H9 (cell line): ENCODE measurements around the gene ENPEP. TPM values are rescaled to one million over a fixed set of nuclear protein-coding genes. Genes with fewer than 3 reads are reported as not detected.

Experiments used
- DNase-seq: peaks from one replicate; pipeline ENCODE4 v3.0.0-alpha.2; 2017
- H2AFZ ChIP-seq: one replicate; pipeline ENCODE4 v1.6.1; 2013; ENCODE audit warnings: mild to moderate bottlenecking, low read length, control low read depth, moderate library complexity
- H2AK5ac ChIP-seq: 2 replicates; pipeline ENCODE4 v1.6.1; 2013; ENCODE audit warnings: low read length, control low read depth, mixed read lengths; ENCODE audit not compliant: insufficient read length
- H2BK120ac ChIP-seq: one replicate; pipeline ENCODE4 v1.6.1; 2013; ENCODE audit warnings: low read depth, mild to moderate bottlenecking, low read length, control low read depth, inconsistent platforms; ENCODE audit not compliant: poor library complexity, severe bottlenecking
- H2BK12ac ChIP-seq: 2 replicates; pipeline ENCODE4 v1.6.1; 2013; ENCODE audit warnings: low read length, control low read depth, mixed read lengths, low read depth; ENCODE audit not compliant: insufficient read length
- H2BK15ac ChIP-seq: 2 replicates; pipeline ENCODE4 v1.6.1; 2013; ENCODE audit warnings: low read depth, low read length, control low read depth
- H2BK20ac ChIP-seq: one replicate; pipeline ENCODE4 v1.6.1; 2013; ENCODE audit warnings: low read depth, mild to moderate bottlenecking, low read length, control low read depth, inconsistent platforms; ENCODE audit not compliant: poor library complexity, severe bottlenecking
- H2BK5ac ChIP-seq: 2 replicates; pipeline ENCODE4 v1.6.1; 2013; ENCODE audit warnings: low read length, control low read depth, mixed read lengths; ENCODE audit not compliant: insufficient read length
- H3K14ac ChIP-seq: 2 replicates; pipeline ENCODE4 v1.6.1; 2013; ENCODE audit warnings: low read length, control low read depth; ENCODE audit not compliant: insufficient read depth
- H3K18ac ChIP-seq: 2 replicates; pipeline ENCODE4 v1.6.1; 2013; ENCODE audit warnings: low read depth, mild to moderate bottlenecking, mixed read lengths, low read length, control low read depth; ENCODE audit not compliant: insufficient read length
- H3K23ac ChIP-seq: 2 replicates; pipeline ENCODE4 v1.6.1; 2013; ENCODE audit warnings: low read length, control low read depth, mixed read lengths, low read depth; ENCODE audit not compliant: insufficient read length
- H3K23me2 ChIP-seq: 2 replicates; pipeline ENCODE4 v1.6.1; 2013; ENCODE audit warnings: low read depth, mild to moderate bottlenecking, mixed read lengths, low read length, control low read depth; ENCODE audit not compliant: insufficient read length, poor library complexity, severe bottlenecking
- H3K27ac ChIP-seq: 2 replicates; pipeline ENCODE4 v1.5.1; 2013; ENCODE audit warnings: low read length, control low read depth, mixed read lengths, low read depth; ENCODE audit not compliant: insufficient read length
- H3K27me3 ChIP-seq: 2 replicates; pipeline ENCODE4 v1.6.1; 2013; ENCODE audit warnings: low read length, control low read depth, inconsistent platforms; ENCODE audit not compliant: insufficient read depth
- H3K4ac ChIP-seq: 2 replicates; pipeline ENCODE4 v1.6.1; 2013; ENCODE audit warnings: low read depth, mild to moderate bottlenecking, control low read depth, inconsistent platforms, low read length, moderate library complexity
- H3K4me1 ChIP-seq: 2 replicates; pipeline ENCODE4 v1.6.1; 2013; ENCODE audit warnings: low read length, control low read depth, inconsistent platforms; ENCODE audit not compliant: insufficient read depth
- H3K4me2 ChIP-seq: 2 replicates; pipeline ENCODE4 v1.6.1; 2013; ENCODE audit warnings: low read length, control low read depth, mixed read lengths; ENCODE audit not compliant: insufficient read length, insufficient read depth
- H3K56ac ChIP-seq: 2 replicates; pipeline ENCODE4 v1.6.1; 2013; ENCODE audit warnings: low read depth, mild to moderate bottlenecking, mixed read lengths, low read length, control low read depth; ENCODE audit not compliant: insufficient read length
- H3K79me1 ChIP-seq: 2 replicates; pipeline ENCODE4 v1.6.1; 2013; ENCODE audit warnings: low read depth, mild to moderate bottlenecking, moderate library complexity, low read length, control low read depth, inconsistent platforms; ENCODE audit not compliant: insufficient read depth, poor library complexity, severe bottlenecking
- H3K79me2 ChIP-seq: 2 replicates; pipeline ENCODE4 v1.6.1; 2013; ENCODE audit warnings: low read length, control low read depth, inconsistent platforms; ENCODE audit not compliant: insufficient read depth
- H3K9ac ChIP-seq: 2 replicates; pipeline ENCODE4 v1.6.1; 2013; ENCODE audit warnings: low read length, control low read depth, mixed read lengths; ENCODE audit not compliant: insufficient read length; ENCODE audit errors: extremely low read depth
- H3K9me3 ChIP-seq: one replicate; pipeline ENCODE4 v1.6.1; 2013; ENCODE audit warnings: low read depth, low read length, inconsistent platforms; ENCODE audit not compliant: control insufficient read depth
- H3T11ph ChIP-seq: one replicate; pipeline ENCODE4 v1.6.1; 2013; ENCODE audit warnings: mild to moderate bottlenecking, low read length, control low read depth, inconsistent platforms
- H4K20me1 ChIP-seq: one replicate; pipeline ENCODE4 v1.6.1; 2013; ENCODE audit not compliant: control insufficient read depth, insufficient read length, insufficient read depth
- H4K5ac ChIP-seq: 2 replicates; pipeline ENCODE4 v1.6.1; 2013; ENCODE audit warnings: low read depth, mild to moderate bottlenecking, mixed read lengths, low read length, control low read depth; ENCODE audit not compliant: insufficient read length
- H4K8ac ChIP-seq: replicated peaks from 2 replicates; pipeline ENCODE4 v1.6.1; 2013; ENCODE audit warnings: low read length, control low read depth, mixed read lengths, low read depth; ENCODE audit not compliant: insufficient read length
- H4K91ac ChIP-seq: 2 replicates; pipeline ENCODE4 v1.6.1; 2013; ENCODE audit warnings: low read depth, mild to moderate bottlenecking, moderate library complexity, mixed read lengths, low read length, control low read depth; ENCODE audit not compliant: insufficient read length
- H3K27ac Mint-ChIP-seq, 3 experiments: 2 replicates in 2 of 3; 3 replicates in 1 of 3; pipeline ENCODE4 v1.8.0; 2020 to 2021; ENCODE audit warnings: mixed read lengths in 3 of 3, mild to moderate bottlenecking in 1 of 3, moderate library complexity in 1 of 3
- H3K27me3 Mint-ChIP-seq: 2 replicates; pipeline ENCODE4 v1.8.0; 2021; ENCODE audit warnings: low read depth, mild to moderate bottlenecking, moderate library complexity, mixed read lengths
- H3K36me3 Mint-ChIP-seq, 3 experiments: 2 replicates in 2 of 3; 3 replicates in 1 of 3; pipeline ENCODE4 v1.8.0; 2020 to 2021; ENCODE audit warnings: low read depth in 3 of 3, mixed read lengths in 3 of 3; ENCODE audit not compliant: insufficient read depth in 1 of 3
- H3K4me1 Mint-ChIP-seq, 2 experiments: 2 replicates each; pipeline ENCODE4 v1.8.0; 2020; ENCODE audit warnings: mixed read lengths in 2 of 2
- H3K4me3 Mint-ChIP-seq, 2 experiments: 2 replicates in 1 of 2; 3 replicates in 1 of 2; pipeline ENCODE4 v1.8.0; 2020 to 2021; ENCODE audit warnings: mild to moderate bottlenecking in 2 of 2, mixed read lengths in 2 of 2, moderate library complexity in 1 of 2
- H3K9me3 Mint-ChIP-seq, 2 experiments: 2 replicates in 1 of 2; 3 replicates in 1 of 2; pipeline ENCODE4 v1.8.0; 2020; ENCODE audit warnings: mild to moderate bottlenecking in 2 of 2, mixed read lengths in 2 of 2, moderate library complexity in 1 of 2
- CTCF ChIP-seq: fragments of 200-600 bp; sonication (generic); conservative IDR thresholded peaks from 3 replicates; pipeline ENCODE4 v1.8.0; 2021; ENCODE audit warnings: antibody characterized with exemption, mild to moderate bottlenecking
- WGBS: extraction: QIAGEN DNeasy Blood & Tissue Kit; methylation state at CpG from one replicate; pipeline ENCODE4 v1.1.7; 2013; ENCODE audit warnings: missing lambda C conversion rate, low lambda C conversion rate, mixed read lengths; ENCODE audit not compliant: insufficient read length; ENCODE audit errors: extremely low coverage; 5-methylcytosine and 5-hydroxymethylcytosine counted together
- total RNA-seq: library from RNA; stranded (reverse); gene quantifications from 2 replicates; pipeline ENCODE4 v1.2.1, GENCODE V29; 2021

Gene ENPEP
- total RNA-seq, 1 experiment from 2014 or later: 0.44 TPM

DNA sequence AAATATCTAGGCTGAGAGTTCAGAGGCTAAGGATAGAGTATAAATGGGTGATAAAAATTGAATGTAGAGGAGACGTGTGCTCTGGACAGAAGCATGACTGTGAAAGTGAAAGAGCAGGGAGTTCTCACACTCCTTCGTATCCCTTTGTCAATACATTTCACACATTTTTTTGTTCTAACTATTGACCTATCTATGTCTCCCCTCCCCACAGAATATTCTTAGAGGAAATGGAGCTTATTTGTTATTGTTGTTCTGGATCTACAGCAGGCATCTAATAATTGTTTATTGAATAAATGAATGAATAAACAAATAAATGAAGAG, 57.6 kb downstream of the ENPEP start:
- peaks cover 4 to 9% of the 10 kb centered on the region in 2 experiments; a peak in 3 of 4 replicates for H3K4me1 Mint-ChIP-seq
- no peak overlapping the region for H3K4me3 Mint-ChIP-seq
- Histone ChIP-seq H2BK120ac (no peak overlapping the region), H3K79me1 (no peaks in the 10 kb centered on the region), H3K4me2 (no peak overlapping the region), H3T11ph (no peak overlapping the region), H3K79me2 (no peaks in the 10 kb centered on the region), H4K91ac (no peak overlapping the region), H4K8ac (no peak overlapping the region), H2BK20ac (no peak overlapping the region), H2BK12ac (no peak overlapping the region), H3K27ac (no peak overlapping the region), H3K4me1 (no peaks in the 10 kb centered on the region), H2BK15ac (no peak overlapping the region), H2AK5ac (no peak overlapping the region), H2BK5ac (no peak overlapping the region), H3K18ac (no peak overlapping the region), H3K23me2 (no peaks in the 10 kb centered on the region), H4K20me1 (no peaks in the 10 kb centered on the region), H3K27me3 (no peaks in the 10 kb centered on the region), H3K23ac (no peak overlapping the region), H3K9me3 (peaks cover 5% of the 10 kb centered on the region), H3K9ac (no peak overlapping the region), H2AFZ (no peak overlapping the region), H3K14ac (no peak overlapping the region), H3K56ac (no peak overlapping the region), H3K4ac (no peak overlapping the region), H4K5ac (no peak overlapping the region)
- H3K36me3 Mint-ChIP-seq: no peaks in the 10 kb centered on the region; a peak in 2 of 7 replicates
- no peak overlapping the region for H3K27ac Mint-ChIP-seq
- no peaks in the 10 kb centered on the region for H3K27me3 Mint-ChIP-seq
- no peak for DNase-seq
- peaks cover 3 to 4% of the 10 kb centered on the region in 2 experiments; a peak in 4 of 5 replicates for H3K9me3 Mint-ChIP-seq
- TF ChIP-seq CTCF: no peak
- no CpG with 5 or more reads among the region's 2 CpGs for WGBS
